ENCODE data around the gene TAS1R1. TPM values are rescaled to one million over a fixed set of nuclear protein-coding genes. Genes with fewer than 3 reads are reported as not detected.

Gene TAS1R1
- total and polyA plus RNA-seq, 9 of the 15 experiments (the other 6 are each of a cell fraction or from before 2014, with no cell fraction given): 0.06 TPM; not detected in 8

DNA sequence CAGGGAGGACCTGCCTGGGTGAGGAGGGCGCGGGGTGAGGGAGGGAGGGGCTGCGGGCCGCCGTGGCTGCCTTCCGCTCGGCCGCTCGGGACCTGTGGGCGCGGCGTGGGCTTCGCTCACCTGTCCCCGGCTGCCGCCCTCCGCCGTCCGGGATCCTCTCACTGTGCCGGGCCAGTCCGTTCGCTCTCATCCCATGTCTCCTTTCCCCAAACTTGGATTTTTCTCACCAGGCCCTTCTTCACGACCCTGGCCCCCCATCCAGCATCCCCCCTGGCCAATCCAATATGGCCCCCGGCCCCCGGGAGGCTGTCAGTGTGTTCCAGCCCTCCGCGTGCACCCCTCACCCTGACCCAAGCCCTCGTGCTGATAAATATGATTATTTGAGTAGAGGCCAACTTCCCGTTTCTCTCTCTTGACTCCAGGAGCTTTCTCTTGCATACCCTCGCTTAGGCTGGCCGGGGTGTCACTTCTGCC, 25.0 kb downstream of the TAS1R1 start (continued):
- TF ChIP-seq, protein P1, sequence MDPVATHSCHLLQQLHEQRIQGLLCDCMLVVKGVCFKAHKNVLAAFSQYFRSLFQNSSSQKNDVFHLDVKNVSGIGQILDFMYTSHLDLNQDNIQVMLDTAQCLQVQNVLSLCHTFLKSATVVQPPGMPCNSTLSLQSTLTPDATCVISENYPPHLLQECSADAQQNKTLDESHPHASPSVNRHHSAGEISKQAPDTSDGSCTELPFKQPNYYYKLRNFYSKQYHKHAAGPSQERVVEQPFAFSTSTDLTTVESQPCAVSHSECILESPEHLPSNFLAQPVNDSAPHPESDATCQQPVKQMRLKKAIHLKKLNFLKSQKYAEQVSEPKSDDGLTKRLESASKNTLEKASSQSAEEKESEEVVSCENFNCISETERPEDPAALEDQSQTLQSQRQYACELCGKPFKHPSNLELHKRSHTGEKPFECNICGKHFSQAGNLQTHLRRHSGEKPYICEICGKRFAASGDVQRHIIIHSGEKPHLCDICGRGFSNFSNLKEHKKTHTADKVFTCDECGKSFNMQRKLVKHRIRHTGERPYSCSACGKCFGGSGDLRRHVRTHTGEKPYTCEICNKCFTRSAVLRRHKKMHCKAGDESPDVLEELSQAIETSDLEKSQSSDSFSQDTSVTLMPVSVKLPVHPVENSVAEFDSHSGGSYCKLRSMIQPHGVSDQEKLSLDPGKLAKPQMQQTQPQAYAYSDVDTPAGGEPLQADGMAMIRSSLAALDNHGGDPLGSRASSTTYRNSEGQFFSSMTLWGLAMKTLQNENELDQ (CRISPR knock-in tag; IDR thresholded peaks at IDR 0.05; ENCODE audit: borderline replicate concordance): no peak
- TF ChIP-seq ERF (CRISPR knock-in tag; IDR thresholded peaks at IDR 0.05) (0 out of 2 replicates have a peak, but pooled peaks have one; percentile 78), NFIC (IDR thresholded peaks at IDR 0.05) (0 out of 2 replicates have a peak, but pooled peaks have one; percentile 4), ZNF239 (CRISPR knock-in tag; IDR thresholded peaks at IDR 0.05) (no peak), SAP30 (IDR thresholded peaks at IDR 0.05; ENCODE audit: borderline replicate concordance, insufficient read depth, low read depth, low read length, poor library complexity, severe bottlenecking) (peak; percentile 75)
- TF ChIP-seq, protein P2, sequence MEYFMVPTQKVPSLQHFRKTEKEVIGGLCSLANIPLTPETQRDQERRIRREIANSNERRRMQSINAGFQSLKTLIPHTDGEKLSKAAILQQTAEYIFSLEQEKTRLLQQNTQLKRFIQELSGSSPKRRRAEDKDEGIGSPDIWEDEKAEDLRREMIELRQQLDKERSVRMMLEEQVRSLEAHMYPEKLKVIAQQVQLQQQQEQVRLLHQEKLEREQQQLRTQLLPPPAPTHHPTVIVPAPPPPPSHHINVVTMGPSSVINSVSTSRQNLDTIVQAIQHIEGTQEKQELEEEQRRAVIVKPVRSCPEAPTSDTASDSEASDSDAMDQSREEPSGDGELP (CRISPR knock-in tag; IDR thresholded peaks at IDR 0.05; ENCODE audit: borderline replicate concordance): no peak
